HG03196 (cell line): ENCODE results near the gene DTWD1.
"Not testable (repeated sequence)": the region's sequence is repeated elsewhere in the genome, so short reads cannot be mapped to it uniquely, and the experiment has no call there.

Source experiments
- ATAC-seq: cut with Tn5 transposase; IDR thresholded peaks from one replicate; pipeline ENCODE4 v1.9.1; 2021; ENCODE audit not compliant: unreplicated experiment

DTWD1 gene

DNA sequence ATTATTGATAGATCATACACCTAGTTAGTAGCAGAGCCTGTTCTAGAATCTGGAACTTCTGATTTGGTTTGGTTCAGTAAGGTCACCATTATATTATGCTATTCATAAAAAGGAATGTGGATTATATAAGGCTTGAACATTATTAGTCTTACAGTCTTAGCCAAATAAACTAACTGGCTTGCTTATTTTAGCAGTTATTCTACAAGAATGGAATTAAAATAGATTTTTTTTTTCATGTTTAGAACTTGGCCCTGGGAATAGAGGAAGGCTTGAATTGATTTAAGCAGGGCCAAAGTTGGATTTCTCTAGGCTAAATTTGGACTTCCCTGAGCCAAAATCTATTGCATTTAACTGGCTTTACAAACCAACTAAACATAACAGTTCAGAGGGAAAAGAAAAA, 24.4 kb downstream of the DTWD1 start:
- no peak for ATAC-seq

DNA sequence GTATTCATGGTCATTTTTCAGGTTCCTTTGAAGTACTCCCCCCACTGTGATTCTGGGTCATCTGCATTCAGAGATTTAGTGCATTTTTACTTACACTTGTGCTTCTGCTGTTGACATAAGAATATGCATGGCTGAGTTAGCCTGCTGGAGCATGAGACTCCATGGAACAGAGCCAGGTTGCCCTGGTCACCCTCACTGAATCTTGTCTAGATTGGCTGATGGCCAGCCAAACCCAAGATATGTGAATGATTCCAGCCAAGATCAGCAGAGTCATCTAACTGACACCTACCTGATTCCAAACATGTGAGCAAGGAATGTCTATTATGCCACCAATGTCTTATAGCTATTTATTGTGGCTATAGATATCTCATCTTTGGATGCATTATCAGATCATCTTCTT, 25.1 kb downstream of the DTWD1 start:
- no peak for ATAC-seq

DNA sequence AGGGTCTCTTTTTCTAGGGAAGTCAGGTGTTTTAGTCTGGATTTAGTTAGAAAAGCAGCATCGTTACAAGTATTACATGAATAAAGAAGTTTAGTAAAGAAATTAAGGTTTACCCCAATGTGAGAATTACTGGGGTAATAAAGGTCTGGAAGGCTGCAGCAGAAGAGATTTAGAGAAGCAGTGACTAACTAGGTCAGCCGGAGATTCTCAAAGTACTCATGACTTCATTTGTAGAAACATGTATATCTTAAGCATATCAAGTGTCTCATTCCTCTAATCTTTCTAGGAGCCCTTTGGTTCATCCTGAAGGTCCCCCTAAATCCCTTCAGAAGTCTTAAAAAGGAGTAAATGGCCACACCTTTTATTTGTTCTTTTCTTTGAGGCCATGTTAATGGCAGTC, 26.0 kb downstream of the DTWD1 start:
- no peak for ATAC-seq

DNA sequence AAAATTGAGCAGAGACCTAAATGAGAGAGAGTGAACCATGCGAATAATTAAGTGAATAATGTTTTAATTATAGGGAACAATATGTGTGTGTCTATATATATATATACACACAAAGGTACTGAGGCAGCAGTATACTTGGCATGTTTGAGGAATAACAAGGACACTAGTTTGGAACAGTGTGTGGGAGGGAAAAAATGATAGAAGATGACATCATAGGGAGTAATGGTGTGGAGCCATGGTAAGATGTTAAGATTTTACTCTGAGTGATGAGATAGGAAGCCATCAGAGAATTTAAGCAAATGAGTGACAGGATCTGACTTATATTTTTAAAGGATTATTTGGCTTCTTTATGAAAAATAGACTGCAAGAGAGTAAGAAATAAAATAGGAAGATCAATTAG, 29.1 kb downstream of the DTWD1 start:
- no peak for ATAC-seq

DNA sequence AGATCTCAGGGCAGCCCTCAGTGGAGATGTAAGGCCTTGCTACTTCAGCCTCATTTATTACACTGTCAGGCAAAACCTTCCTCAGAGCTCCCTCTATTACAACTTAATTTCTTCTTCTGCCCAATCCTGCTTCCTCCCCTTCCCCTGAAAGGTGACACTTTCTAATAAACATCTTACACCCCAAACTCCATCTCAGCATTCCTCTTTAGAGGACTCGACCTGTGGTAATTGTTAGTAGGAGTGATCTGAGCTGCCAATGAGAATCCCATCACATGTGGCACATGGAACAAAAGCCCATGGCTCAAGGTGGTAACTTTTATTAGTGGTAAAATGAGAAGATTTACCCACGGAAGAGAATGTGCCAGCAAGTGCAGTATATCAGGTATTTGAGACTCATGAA, 29.8 kb downstream of the DTWD1 start:
- no peak for ATAC-seq

DNA sequence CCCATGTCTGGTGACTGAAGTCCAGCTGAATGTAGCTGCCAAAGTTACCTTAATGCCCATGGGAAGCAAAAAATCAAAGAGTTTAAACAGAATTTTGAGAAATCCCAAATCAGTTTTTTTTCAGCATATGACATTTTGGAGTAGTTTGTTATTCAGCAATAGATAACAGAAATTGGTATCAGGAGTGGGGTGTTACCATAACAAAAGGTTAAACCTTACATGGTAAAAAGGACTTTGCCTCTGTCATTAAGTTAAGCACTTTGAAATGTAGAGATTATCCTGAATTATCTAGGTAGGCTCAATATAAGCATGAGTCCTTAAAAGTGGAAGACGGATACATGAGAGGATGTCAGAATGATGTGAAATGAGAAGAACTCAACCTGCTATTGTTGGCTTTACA, 32.1 kb downstream of the DTWD1 start:
- no peak for ATAC-seq

DNA sequence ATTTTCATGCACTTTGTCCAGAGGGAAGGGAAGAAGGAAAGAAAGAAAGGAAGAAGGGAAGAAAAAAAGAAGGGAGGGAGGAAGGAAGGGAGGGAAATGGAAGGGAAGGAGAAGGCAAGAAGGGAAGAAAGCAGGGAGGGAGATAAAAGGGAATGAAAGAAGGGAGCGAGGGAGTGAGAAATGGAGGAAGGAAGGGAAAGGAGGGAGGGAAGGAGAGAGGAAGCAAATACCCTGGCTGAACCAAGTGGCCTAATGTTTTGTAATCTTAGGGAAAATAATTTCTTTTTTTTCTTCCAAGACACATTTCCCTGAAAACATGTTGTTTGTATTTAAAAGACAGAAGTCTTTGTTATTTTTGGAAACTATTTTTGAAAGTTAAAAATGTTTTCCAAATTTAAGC, 35.9 kb downstream of the DTWD1 start:
- ATAC-seq = no peak

DNA sequence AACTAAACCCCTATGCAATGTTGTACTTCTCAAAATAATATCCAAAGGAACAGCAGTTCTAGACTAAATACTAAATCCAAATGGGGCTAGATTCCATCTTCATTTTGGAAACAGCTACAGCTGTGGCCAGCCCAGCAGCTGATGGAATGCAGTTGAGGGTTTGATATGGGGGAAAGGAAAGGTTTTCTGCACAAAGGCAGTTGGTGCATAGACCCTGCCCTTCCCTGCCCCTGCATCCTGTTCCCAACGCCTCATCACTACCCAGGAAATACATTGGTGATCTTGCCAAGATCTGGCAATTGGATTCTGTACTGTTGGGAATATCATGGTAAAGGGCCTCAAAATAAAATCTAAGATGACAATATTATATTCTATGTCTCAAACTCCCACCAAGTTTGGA, 43.9 kb downstream of the DTWD1 start:
- no peak for ATAC-seq

DNA sequence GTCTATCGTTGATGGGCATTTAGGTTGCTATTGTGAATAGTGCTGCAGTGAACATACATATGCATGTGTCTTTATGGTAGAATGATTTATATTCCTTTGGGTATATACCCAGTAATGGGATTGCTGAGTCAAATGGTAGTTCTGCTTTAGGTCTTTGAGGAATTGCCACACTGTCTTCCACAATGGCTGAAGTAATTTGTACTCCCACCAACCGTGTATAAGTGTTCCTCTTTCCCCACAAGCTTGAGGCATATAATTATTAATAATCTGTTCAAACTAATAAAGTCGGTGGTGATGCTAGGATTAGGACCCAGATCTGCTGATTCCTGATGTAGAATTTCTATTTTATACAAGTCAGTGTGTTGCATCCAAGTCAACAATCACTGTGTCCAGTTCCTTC, 45.6 kb downstream of the DTWD1 start:
- ATAC-seq = not testable (repeated sequence)

DNA sequence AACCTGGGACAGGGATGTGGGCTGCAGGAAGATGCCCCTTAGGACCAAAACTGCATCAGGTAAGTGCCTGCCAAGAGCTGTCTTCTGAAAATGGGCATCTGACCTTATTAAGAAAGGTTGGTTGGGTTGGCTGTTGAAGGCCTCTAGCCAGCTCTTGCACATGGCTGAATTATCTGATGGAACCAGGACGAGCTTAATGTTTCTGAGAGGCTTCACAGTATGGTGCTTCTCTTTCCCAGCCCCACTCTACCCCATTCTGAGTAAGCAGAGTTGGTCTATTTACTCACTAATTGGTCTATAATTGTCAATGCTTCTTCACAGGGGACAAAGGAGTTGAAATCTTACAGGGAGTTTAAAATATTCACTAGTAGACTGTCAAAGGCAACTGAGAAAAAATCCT, 48.4 kb downstream of the DTWD1 start:
- ATAC-seq = no peak

DNA sequence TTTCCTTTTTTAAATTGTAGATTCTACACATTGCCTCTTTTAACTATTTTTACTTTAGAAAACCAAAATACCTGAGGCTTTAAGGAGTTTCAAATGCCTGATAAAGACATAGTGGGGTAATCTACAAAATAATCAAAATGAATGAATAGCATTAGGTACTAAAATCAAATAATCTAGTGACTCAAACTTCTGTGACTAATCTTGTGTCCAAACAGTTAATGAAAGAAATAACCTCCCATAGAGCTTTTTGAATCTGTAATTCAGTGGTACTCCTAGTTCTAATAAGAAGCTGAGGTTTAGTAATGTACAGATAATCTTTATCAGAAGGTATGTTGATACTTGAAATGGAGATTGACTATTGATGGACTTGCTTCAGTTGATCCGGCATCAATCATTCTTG, 53.0 kb downstream of the DTWD1 start:
- ATAC-seq = no peak

DNA sequence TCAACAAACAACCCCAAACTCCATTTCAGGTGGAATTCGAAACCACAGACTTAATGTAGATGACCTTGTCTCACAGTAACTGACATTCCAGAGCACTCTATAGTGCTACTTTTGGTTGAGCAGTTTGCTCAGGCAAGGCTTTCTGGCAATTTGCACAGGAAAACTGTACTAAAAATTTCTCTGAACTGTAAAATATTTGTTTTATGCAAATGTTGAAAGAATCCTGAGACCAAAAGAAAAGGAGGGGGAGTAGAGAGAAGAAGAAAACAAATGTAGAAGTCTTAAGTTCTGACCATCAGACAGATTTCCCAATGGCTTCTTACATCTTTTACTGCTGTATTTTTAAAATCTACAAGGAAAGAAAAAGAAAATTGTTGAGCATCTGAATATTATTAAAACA, 53.5 kb downstream of the DTWD1 start:
- no peak for ATAC-seq

DNA sequence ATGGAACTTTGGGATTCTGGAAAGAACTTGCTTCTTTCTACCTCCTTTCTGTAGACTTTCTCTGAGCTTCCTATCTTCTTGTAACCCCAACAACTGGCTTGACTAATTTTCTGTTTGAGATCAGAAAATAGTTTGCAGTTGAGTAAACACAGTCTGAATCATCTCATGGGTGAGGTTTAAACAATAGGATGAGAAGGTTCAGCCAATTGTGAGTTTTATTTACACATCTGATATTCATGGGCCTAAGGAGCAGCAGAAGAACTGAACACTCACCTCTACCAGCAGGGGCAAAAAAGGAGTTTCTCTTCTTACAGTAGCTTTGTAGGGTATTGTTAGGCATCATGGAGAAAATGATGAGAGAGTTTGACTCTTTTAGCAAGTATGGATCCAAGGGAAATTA, 54.2 kb downstream of the DTWD1 start:
- ATAC-seq = no peak

DNA sequence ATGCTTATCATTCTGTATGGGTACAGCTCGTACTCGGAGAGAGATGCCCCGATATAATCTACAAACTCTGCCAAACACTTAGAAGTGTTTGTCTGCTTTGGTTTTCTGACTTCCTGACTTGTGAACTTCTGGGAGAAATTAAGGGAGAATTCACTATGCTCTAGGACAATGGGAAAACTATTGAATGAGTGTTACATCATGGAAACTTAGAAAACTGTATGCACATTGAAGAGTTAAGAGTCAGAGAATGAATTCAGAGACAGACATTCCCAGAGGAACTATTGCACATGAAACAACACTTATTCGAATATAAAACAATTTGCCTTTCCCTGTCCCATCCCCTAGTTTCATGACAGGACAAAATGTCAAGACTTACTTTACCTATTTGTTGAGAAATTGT, 57.8 kb downstream of the DTWD1 start:
- no peak for ATAC-seq

DNA sequence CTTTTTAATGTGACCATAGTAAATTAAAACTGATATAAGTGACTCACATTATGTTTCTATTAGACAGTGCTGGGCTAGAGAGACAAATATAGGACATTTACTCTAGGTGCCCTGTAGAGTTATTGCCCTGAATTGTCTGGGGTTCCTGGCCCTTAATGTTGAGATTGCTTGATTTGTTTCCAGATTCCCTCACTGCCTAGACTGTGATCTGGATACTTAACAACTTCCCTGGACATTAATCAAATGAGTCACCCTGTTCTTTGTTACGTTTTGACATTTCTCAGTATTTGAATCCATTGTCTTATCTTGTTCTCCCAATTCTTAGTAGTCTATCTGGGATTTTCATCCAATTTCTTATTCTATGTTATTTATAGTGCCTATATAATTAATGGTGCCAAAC, 65.8 kb downstream of the DTWD1 start:
- no peak for ATAC-seq

DNA sequence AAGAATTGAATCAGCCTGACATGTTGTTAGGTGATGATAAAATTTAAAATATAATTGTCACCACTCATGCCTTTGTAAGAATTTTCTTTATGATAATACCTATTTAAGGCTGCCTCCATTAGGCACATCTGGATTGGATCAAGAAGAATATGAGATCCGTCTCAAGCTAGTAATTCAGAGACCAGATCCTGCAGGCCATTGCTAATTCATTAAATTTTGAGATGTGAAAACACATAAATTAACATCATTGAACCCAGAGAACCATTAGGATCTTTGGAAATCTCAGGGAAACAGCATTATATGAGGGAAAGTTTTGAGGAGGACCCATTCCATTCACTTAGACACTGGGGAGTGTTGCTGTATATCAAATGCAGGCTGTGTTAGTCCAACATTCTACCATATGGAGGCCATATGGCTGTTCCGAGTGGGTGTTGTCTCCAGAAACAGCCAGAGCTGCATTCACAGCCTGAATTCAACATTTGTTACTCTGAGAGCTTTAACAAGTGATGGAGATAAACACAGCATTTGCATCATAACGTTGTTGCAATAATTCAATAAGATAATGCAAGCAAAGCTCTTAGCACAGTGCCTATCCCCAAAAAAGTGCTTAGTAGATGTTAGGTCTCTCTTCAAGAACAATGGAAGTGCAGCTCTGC, 67.4 kb downstream of the DTWD1 start:
- ATAC-seq = no peak

DNA sequence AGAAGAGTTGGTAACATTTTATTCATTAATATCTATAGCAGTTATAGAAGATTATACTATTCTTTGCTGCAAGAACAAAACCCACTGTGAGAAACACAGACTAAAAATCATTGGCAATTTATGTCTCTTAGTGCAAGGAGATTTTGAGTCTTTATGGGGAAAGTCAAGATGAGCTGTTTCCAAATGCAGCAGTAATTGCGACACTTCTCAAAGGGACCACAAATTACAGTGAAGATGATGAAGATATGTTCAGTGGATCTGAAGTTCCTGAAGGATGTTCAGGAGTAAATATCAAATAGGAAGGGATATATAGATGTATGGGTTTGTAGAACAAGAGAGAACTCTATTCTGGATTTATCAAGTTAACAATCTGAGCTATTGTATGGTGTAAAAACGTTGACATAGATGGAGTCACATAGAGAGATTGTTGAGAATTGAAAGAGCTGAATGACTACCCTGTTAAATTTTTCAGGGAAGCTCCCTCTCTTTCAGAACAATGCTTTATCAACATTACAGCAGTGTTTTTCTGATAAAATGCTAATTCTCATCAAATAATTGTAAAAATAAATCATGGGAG, 71.8 kb downstream of the DTWD1 start:
- no peak for ATAC-seq

DNA sequence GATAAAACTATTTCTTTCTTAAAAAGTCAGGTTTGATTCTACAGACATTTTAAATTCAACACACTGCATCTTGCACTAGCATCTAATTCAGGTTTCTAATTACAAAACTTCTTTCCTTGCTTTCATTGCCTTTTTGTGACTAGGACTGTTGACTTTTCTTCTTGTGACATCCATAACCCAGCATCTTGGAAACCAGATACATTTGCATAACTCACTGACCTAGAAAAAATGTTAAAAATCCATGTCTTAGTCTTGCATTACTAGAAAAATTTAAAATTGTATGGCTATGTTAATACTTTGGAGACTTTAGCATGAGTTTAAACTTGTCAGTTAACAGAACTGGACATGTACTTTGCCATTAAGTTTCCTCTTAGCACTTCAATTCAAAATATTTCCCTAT, 72.7 kb downstream of the DTWD1 start:
- ATAC-seq = no peak

DNA sequence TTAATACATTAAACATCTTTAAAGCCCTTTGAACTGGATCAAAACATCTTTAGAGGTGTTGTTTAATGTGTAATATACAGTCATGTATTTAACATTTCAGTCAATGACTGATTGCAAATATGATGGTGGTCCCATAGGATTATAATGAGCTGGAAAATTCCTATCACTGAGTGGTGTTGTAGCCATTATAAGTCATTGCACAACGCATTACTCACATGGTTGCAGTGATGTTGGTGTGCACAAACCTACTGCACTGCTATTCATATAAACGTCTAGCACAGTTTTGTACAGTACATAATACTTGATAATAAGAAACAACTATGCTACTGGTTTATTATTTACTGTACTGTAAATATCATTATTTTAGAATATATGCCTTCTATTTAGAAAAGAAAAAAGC, 75.6 kb downstream of the DTWD1 start:
- no peak for ATAC-seq

DNA sequence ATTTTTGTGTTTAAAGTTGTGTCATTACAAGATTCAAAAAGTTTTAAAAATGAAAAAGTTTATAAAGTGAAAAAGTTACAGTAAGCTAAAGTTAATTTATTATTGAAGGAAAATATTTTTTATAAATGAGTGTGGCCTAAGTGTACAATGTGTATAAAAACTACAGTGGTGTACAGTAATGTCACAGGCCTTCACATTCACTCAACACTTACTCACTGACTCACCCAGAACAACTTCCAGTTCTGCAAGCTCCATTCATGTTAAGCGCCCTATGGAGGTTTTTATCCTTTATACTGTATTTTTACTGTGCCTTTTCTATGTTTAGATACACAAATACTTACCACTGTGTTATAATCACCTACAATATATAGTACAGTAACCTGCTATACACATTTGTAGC, 76.3 kb downstream of the DTWD1 start:
- no peak for ATAC-seq

DNA sequence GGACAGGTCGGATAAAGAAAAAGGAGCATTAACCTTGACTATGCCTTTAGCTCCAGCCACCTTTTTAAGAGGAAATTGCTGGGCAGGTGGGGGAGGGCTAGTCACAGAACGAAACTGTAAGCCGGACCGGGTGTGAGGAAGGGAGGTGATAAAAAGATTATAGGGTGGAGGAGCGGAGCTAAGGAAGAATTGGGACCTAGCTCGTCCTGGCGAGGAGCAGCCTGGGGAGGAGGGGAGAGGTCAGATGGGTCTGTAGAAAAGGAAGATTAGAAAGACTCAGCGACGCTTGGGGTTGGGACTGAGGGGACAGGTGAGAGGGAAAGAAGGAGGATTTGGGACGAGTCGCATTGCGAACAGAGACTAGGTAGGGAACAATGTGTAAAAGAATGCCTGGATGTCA, 82.1 kb downstream of the DTWD1 start:
- not testable (repeated sequence) for ATAC-seq
